Stimulated activated CD8-positive, alpha-beta memory T cell treated with anti-CD3 and anti-CD28 coated beads, Interleukin-15, amount 100 ng/mL, for 48 hours (primary cell): ENCODE measurements around the gene EMILIN1.
"Not testable (repeated sequence)": the region's sequence is repeated elsewhere in the genome, so short reads cannot be mapped to it uniquely, and the experiment has no call there.

Experiments
- DNase-seq, 2 donors: peaks; one replicate each; pipeline ENCODE4 v3.0.0-alpha.2; 2020; ENCODE audit warnings: low read depth in 2 of 2

EMILIN1 gene

DNA sequence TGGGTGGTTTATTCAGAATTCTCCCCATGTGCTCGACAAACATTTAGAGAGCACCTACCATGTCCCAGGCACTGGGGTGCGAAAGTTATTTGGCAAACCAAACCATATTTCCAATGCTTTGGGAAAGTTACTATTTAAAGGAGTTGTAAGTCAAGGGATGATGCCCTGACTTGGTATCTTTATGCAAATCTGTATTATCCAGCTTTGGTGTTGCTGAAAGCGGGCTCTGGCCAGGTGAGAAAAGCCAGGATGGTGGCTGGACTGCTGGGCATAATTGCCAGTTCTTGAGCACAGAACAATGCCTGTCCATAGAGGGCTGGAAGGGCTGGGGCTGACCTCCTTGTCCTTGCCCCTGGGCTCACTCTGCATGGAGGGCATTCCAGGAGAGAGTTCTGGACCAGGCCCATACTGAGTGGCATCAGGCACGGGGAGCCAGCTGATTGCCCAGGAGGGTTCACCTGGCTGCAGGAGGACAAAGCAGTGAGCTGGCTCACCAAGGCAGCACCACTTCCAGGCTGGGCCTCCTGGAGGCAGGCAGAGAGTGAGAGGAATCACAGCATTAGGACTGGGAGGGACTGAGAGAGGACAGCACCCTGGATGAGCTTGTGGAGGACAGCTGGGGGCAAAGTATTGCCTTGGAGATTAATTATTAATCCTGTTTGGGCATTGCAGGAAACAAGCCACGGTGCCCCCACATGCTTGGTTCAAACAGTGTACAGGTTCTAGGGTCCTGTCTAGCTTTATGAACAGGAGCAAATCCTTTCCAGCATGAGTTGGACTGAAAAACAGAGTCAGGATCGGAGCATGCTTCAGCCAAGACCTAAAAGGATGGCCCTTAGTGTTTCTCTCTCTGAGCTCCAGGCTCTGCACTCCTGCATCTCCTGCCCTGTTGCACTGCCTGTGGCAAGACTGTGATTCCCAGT lies 15.3 kb downstream of the EMILIN1 start:
- no peak for DNase-seq

DNA sequence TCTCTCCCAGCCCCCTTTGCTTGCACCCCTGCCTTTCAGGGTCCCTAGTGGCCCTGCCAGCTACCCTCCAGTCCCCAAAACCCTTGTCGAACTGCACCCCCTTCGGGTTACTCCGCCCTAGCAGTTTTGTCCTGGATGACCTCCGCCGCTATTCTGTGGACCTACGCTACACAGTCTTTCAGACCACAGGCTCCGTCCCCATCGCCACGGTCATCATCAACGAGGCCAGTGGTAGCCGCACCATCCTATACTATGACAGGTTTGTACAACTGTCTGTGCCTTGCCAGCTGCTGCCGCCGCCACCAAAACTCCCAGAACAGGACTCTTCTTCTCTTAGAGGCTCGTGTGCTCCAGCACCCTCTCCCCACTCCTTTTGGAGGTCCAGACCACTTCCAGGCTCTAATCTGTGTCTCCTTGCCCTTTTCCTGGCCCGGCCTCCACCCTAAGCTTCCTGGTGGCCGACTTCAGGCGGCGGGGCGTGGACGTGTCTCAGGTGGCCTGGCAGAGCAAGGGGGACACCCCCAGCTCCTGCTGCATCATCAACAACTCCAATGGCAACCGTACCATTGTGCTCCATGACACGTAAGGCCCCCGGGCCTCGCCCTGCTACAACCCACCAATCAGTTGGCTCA lies 16.1 kb downstream of the EMILIN1 start:
- DNase-seq, result no peak

DNA sequence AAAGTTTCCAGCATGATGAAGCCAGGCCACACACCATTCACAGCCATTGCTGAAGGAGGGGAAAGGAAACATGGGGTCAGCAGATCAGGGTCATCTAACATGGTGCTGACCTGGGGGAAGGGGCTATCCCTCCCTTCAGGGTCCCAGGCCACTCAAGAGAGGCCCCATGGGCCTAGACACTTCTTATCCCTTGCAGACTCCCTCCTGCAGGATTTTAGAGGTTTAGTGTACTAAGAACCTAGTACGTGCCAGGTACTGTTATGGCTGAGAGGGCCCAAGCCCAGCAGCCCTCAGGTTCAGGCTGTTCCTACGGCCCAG lies 17.0 kb downstream of the EMILIN1 start:
- no peak for DNase-seq

DNA sequence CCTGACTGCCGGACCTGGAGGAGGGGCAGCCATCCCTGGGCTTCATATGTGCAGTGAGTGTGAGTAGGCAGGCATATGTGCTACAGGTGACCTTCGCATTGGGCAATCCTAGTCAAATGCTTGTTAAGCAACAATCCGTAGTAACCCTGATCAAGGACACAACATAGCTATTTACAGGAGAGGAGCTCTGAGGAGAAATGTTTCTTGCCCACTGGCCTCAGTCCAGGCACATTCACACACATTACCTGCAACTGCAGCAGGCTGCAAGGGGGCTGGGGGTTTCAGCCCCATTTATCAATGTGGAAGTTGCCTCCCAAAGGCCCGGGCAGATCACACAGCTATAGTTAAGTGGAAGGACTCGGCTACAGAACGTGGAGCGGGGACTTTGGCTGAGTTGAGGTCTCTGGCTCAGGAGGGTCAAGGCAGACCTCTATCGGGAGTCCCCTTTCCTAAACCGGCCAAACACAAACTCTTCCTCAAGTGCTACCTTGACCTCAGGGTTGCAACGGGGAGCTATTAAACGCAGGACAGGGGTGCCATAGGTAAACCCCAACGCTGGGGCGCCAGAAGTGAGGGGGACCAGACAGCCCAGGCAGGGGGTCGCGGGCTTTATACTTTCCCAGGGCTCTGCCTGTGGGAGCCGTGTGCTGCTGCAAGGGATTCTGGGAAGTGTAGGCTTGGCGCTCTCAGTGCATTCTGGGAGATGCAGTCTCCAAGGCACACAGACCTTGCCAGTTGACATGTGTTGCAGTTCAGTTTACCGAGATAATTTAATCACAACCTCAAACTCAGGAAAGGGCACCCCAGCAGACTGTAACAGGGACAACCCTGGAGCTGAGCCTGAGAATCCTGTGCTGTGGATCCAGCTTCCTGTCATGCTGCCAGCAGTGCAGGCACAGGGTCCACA lies 17.6 kb downstream of the EMILIN1 start:
- no peak for DNase-seq

- no peak for DNase-seq
Measured at GRCh38 chr2:27096748-27097297, 18.4 kb downstream of the EMILIN1 start.

DNA sequence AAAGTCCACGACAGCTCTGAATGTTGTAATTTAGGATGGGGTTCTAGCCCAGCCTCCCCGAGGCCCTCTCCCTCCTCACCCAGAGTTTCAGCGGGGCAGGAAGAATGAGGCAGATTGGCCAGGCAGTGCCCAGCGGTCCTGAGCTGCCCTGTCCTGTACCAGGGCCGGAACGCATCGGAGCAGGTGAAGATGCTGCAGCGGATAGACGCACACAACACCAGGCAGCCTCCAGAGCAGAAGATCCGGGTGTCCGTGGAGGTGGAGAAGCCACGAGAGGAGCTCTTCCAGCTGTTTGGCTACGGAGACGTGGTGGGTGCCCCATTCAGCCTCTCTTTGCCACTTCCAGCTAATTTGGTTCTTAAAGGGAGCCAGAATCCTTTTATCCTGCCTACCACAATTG lies 18.9 kb downstream of the EMILIN1 start:
- no peak for DNase-seq

- no peak for DNase-seq
Measured at GRCh38 chr2:27099334-27099955, 21.0 kb downstream of the EMILIN1 start.

- DNase-seq, result no peak
Measured at GRCh38 chr2:27100036-27100435, 21.6 kb downstream of the EMILIN1 start.

- no peak for DNase-seq
Measured at GRCh38 chr2:27102329-27102728, 23.9 kb downstream of the EMILIN1 start.

GRCh38 chr2:27105981-27106380 lies 27.6 kb downstream of the EMILIN1 start:
- DNase-seq, result no peak

DNA sequence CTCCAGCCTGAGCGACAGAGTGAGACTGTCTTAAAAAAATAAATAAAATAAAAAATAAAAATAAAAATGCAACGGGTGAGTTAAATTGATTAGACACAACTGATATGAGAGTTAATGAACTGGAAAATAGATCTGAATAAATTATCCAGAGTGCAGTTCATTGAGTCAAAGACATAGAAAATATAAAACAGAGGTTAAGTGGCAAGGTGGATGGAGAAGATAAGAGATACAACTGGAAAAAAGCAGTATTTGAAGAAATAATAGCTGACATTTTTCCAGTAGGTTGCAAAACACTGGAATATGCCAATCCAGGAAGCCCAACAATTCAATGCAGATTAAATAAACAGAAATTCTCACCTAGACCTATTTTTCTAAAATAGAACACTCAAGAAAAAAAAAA lies 29.8 kb downstream of the EMILIN1 start:
- no peak for DNase-seq

- no peak for DNase-seq
Measured at GRCh38 chr2:27109083-27109482, 30.7 kb downstream of the EMILIN1 start.

GRCh38 chr2:27110603-27111352 lies 32.4 kb downstream of the EMILIN1 start:
- DNase-seq, result not testable (repeated sequence)

- not testable (repeated sequence) for DNase-seq
Measured at GRCh38 chr2:27111392-27112078, 33.1 kb downstream of the EMILIN1 start.

DNA sequence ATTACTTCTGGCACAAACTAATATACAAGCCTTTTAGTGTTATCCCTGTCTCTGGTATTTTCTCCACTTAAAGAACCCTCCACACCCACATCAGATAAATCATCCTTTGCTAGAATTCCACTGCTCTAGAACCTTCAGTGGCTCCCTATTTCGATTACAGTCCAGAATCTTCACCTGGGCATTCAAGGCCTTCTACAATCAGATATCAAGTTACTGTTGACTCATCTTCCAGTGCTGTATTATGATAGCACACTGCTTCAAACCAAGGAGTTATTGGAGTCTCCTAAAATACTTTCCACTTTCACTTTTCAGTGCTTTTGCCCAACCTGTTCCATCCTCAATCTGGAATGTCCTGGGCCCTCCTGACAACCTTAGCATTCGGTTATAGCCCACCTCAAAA lies 37.1 kb downstream of the EMILIN1 start:
- DNase-seq, result no peak

- no peak for DNase-seq
Measured at GRCh38 chr2:27117995-27118524, 39.6 kb downstream of the EMILIN1 start.

DNA sequence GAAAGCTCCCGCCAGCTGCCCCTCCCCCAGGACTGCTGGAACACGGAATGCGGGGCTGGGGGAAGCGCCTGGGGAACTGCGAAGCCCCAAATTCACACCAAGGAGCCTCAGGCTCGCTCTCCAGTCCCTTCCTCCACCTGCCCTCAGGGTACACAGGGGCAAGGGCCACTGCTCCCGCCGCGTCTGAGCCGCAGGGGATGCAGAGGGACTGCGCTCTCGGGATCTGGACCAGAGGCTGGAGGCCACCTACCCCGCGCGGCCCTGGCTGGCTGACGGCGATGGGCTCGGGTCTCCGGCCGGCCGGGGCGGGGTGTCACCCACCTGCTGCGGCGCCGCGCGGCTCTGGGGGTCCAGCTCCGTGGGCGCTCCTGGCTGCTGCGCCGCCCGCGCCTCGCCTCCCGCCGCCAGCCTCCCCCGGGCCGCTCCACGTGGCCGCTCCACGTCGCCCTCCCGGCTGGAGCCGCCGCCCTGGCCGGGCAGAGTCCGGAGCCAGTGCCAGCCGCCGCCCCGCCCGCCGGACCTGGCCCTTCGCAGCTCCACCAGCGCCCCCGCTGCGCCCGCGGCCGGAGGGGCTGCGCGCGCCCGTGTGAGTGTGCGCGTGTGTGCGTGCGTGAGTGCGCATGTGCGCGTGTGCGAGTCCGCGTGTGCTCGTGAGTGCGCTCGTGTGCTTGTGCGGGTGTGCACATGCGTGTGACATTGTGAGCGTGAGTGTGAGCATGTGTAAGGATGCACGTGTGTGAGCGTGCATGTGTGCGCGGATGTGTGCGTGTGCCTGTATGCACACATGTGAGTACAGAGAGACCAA lies 40.3 kb downstream of the EMILIN1 start, which contains the start of gene CGREF1:
Gene CGREF1 (minus strand): TSS at position 604 of the 805 bp plus-strand sequence. CDS start 14,762 bp downstream, outside the sequence.
- no peak for DNase-seq

- not testable (repeated sequence) for DNase-seq
Measured at GRCh38 chr2:27119330-27119670, 40.9 kb downstream of the EMILIN1 start.

DNA sequence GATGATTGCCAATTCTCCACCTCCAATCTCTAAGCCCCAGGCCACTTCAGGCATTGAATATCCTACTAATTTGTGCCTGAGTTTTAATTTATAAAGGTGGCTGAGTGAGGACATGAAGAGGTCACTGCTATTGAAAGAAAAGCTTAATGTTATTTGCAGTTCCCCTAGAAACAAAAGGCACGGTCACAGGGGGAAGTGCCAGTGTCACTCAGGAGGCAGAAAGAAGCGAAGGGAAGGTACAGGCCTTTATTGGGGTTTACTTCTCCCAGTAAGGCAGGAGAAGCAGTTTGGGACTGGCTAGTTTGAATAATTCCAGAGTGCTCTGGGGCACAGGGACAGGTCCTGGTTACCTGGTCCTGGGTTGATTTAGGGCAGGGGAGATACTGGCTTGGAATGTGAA lies 43.5 kb downstream of the EMILIN1 start:
- DNase-seq, result no peak
